HEK293T (cell line): ENCODE data around the gene HAO2.
"Not testable (repeated sequence)": the region's sequence is repeated elsewhere in the genome, so short reads cannot be mapped to it uniquely, and the experiment has no call there.

ENCODE experiments used
- CTCF ChIA-PET: fragments of 350-600 bp; formaldehyde crosslinking; extraction: SDS; loops from one replicate; lab custom pipeline; 2021; ENCODE audit warnings: antibody characterized with exemption, inconsistent platforms; lab: Yijun Ruan, JAX
- POLR2A ChIA-PET: fragments of 350-600 bp; formaldehyde crosslinking; extraction: SDS; loops from one replicate; lab custom pipeline; 2020; ENCODE audit warnings: antibody characterized with exemption, inconsistent platforms; lab: Yijun Ruan, JAX
- DNase-seq: peaks from one replicate; pipeline ENCODE4 v3.0.0; 2012; ENCODE audit warnings: mixed read lengths; ENCODE audit errors: extremely low spot score
- ARNT ChIP-seq: fragments of 450-650 bp; IDR thresholded peaks from 2 replicates; pipeline ENCODE4 v1.6.1; 2017; ENCODE audit warnings: mild to moderate bottlenecking
- BHLHE40 ChIP-seq: fragments of 450-650 bp; IDR thresholded peaks from 2 replicates; pipeline ENCODE4 v1.6.1; 2016; ENCODE audit warnings: mild to moderate bottlenecking, moderate library complexity, borderline replicate concordance
- CTBP1 ChIP-seq: fragments of 450-650 bp; IDR thresholded peaks from 2 replicates; pipeline ENCODE4 v1.6.1; 2016; ENCODE audit warnings: borderline replicate concordance
- ELF4 ChIP-seq: fragments of 450-650 bp; IDR thresholded peaks from 2 replicates; pipeline ENCODE4 v1.6.1; 2017; ENCODE audit warnings: antibody characterized with exemption
- FOXA1 ChIP-seq: fragments of 450-650 bp; IDR thresholded peaks from 2 replicates; pipeline ENCODE4 v1.6.1; 2016; ENCODE audit warnings: mild to moderate bottlenecking
- FOXK2 ChIP-seq: fragments of 450-650 bp; IDR thresholded peaks from 2 replicates; pipeline ENCODE4 v1.6.1; 2016; ENCODE audit warnings: mild to moderate bottlenecking
- FOXM1 ChIP-seq: fragments of 450-650 bp; IDR thresholded peaks from 2 replicates; pipeline ENCODE4 v1.6.1; 2017; ENCODE audit warnings: mild to moderate bottlenecking, borderline replicate concordance
- HDGF ChIP-seq: fragments of 450-650 bp; IDR thresholded peaks from 2 replicates; pipeline ENCODE4 v1.6.1; 2017; ENCODE audit warnings: antibody characterized with exemption, borderline replicate concordance
- L3MBTL2 ChIP-seq: fragments of 450-650 bp; conservative IDR thresholded peaks from 2 replicates; pipeline ENCODE4 v1.6.1; 2016; ENCODE audit warnings: mild to moderate bottlenecking
- LEF1 ChIP-seq: fragments of 450-650 bp; IDR thresholded peaks from 2 replicates; pipeline ENCODE4 v1.6.1; 2017; ENCODE audit warnings: mild to moderate bottlenecking, borderline replicate concordance
- NFRKB ChIP-seq: fragments of 450-650 bp; IDR thresholded peaks from 2 replicates; pipeline ENCODE4 v1.6.1; 2016; ENCODE audit warnings: mild to moderate bottlenecking, moderate library complexity
- PKNOX1 ChIP-seq: fragments of 450-650 bp; IDR thresholded peaks from 2 replicates; pipeline ENCODE4 v1.6.1; 2016
- SP1 ChIP-seq: fragments of 450-650 bp; IDR thresholded peaks from 2 replicates; pipeline ENCODE4 v1.6.1; 2017
- SUZ12 ChIP-seq: fragments of 450-650 bp; IDR thresholded peaks from 2 replicates; pipeline ENCODE4 v1.6.1; 2016; ENCODE audit warnings: mild to moderate bottlenecking
- TARDBP ChIP-seq: fragments of 450-650 bp; IDR thresholded peaks from 2 replicates; pipeline ENCODE4 v1.6.1; 2016
- ZNF384 ChIP-seq: fragments of 450-650 bp; IDR thresholded peaks from 2 replicates; pipeline ENCODE4 v1.6.1; 2016

Gene HAO2

GRCh38 chr1:119376594-119376993 lies 8.0 kb downstream of the HAO2 start:
- CTCF ChIA-PET, result no interaction called here
- DNase-seq, result no peak
- POLR2A ChIA-PET, result no interaction called here
- TF ChIP-seq ELF4, result no peak
- TF ChIP-seq CTBP1, result no peak
- no peak for TF ChIP-seq HDGF
- TF ChIP-seq SP1, result no peak
- TF ChIP-seq ZNF384, result no peak

- DNase-seq, POLR2A ChIA-PET, CTCF ChIA-PET: not testable (repeated sequence)
Measured at GRCh38 chr1:119377594-119377993, 9.0 kb downstream of the HAO2 start.

- no peak for DNase-seq
- POLR2A ChIA-PET, result no interaction called here
- TF ChIP-seq ELF4 (no peak), SP1 (no peak), NFRKB (no peak), L3MBTL2 (no peak), ARNT (no peak), BHLHE40 (no peak), LEF1 (no peak), FOXM1 (no peak), FOXK2 (no peak), TARDBP (no peak), PKNOX1 (no peak), ZNF384 (no peak), HDGF (no peak), SUZ12 (no peak), CTBP1 (no peak), FOXA1 (no peak)
- CTCF ChIA-PET, result no interaction called here
Measured at GRCh38 chr1:119379117-119379516, 10.5 kb downstream of the HAO2 start.

GRCh38 chr1:119380304-119380703 lies 11.7 kb downstream of the HAO2 start:
- CTCF ChIA-PET, result no interaction called here

GRCh38 chr1:119380983-119381662 lies 12.5 kb downstream of the HAO2 start:
- CTCF ChIA-PET, result no interaction called here
- no peak for DNase-seq
- TF ChIP-seq LEF1, result no peak
- TF ChIP-seq ELF4, result no peak
- no peak for TF ChIP-seq BHLHE40
- no peak for TF ChIP-seq FOXK2
- TF ChIP-seq L3MBTL2, result no peak
- TF ChIP-seq SUZ12, result no peak
- POLR2A ChIA-PET, result no interaction called here

More at GRCh38 chr1:119380304-119380703, 11.7 kb downstream of the HAO2 start:
- no peak for DNase-seq
- POLR2A ChIA-PET, result no interaction called here
- TF ChIP-seq NFRKB, result no peak
- no peak for TF ChIP-seq FOXA1
- no peak for TF ChIP-seq FOXM1
- TF ChIP-seq CTBP1, result no peak
- no peak for TF ChIP-seq PKNOX1
- no peak for TF ChIP-seq ZNF384
- TF ChIP-seq LEF1, result no peak

GRCh38 chr1:119384591-119384990 lies 16.0 kb downstream of the HAO2 start:
- ChIA-PET CTCF (no interaction called here), POLR2A (no interaction called here)
- no peak for TF ChIP-seq HDGF
- TF ChIP-seq SUZ12, result no peak
- TF ChIP-seq NFRKB, result no peak
- no peak for TF ChIP-seq PKNOX1
- no peak for TF ChIP-seq ELF4
- no peak for TF ChIP-seq FOXA1
- no peak for TF ChIP-seq ZNF384
- no peak for TF ChIP-seq FOXK2
- no peak for TF ChIP-seq SP1
- TF ChIP-seq CTBP1, result no peak
- TF ChIP-seq TARDBP, result no peak
- TF ChIP-seq LEF1, result no peak
- DNase-seq, result no peak

- TF ChIP-seq FOXM1, result no peak
- TF ChIP-seq CTBP1, result no peak
- no peak for TF ChIP-seq LEF1
- DNase-seq, result no peak
- ChIA-PET POLR2A (no interaction called here), CTCF (no interaction called here)
Measured at GRCh38 chr1:119385650-119386049, 17.1 kb downstream of the HAO2 start.
